Urinary bladder (tissue), 4 donors: ENCODE results near the gene CACNA2D3. TPM values are rescaled to one million over a fixed set of nuclear protein-coding genes. Genes with fewer than 3 reads are reported as not detected.

Experiments used
- DNase-seq: peaks from one replicate; pipeline ENCODE4 v3.0.0-alpha.2; 2015; ENCODE audit errors: extremely low spot score
- H3K27ac ChIP-seq: one replicate; pipeline ENCODE4 v1.5.1; 2013; ENCODE audit warnings: low read depth, mild to moderate bottlenecking, moderate library complexity
- H3K36me3 ChIP-seq: one replicate; pipeline ENCODE4 v1.6.1; 2013; ENCODE audit warnings: mild to moderate bottlenecking, moderate library complexity; ENCODE audit not compliant: insufficient read depth
- H3K4me1 ChIP-seq: one replicate; pipeline ENCODE4 v1.6.1; 2013; ENCODE audit warnings: mild to moderate bottlenecking, moderate library complexity; ENCODE audit not compliant: insufficient read depth
- H3K4me3 ChIP-seq: one replicate; pipeline ENCODE4 v1.5.1; 2013; ENCODE audit warnings: low read depth, low read length
- WGBS: extraction: QIAGEN DNeasy Blood & Tissue Kit; methylation state at CpG from one replicate; pipeline ENCODE4 v1.1.7; 2013; 5-methylcytosine and 5-hydroxymethylcytosine counted together
- polyA plus RNA-seq: library from polyadenylated mRNA; stranded (reverse); fragments of 200-250 nt; gene quantifications from one replicate; pipeline ENCODE4 v1.2.3, GENCODE V29; 2013
- total RNA-seq: library from RNA; depleted of rRNA; stranded (reverse); fragments of >200 nt; gene quantifications from one replicate; pipeline ENCODE4 v1.2.3, GENCODE V29; 2014
- donor health status: healthy with polysubstance abuse.
- donor health status: healthy.

CACNA2D3 gene
- total and polyA plus RNA-seq, 2 donors, result 0.57 to 1.7 TPM

GRCh38 chr3:54515441-54516213 is 393.3 kb downstream of the CACNA2D3 start:
- H3K4me3 ChIP-seq, result no peak overlapping the region
- no peaks in the 10 kb centered on the region for H3K36me3 ChIP-seq
- H3K27ac ChIP-seq, result no peak overlapping the region
- 68% methylated on average over 4 of the region's 4 CpGs for WGBS
- no peaks in the 10 kb centered on the region for H3K4me1 ChIP-seq
- DNase-seq, result no peak

- Histone ChIP-seq H3K4me3 (no peak overlapping the region), H3K27ac (no peak overlapping the region), H3K4me1 (no peaks in the 10 kb centered on the region), H3K36me3 (no peaks in the 10 kb centered on the region)
- no peak for DNase-seq
- 66% methylated on average over 8 of the region's 8 CpGs for WGBS
These were observed 395.1 kb downstream of the CACNA2D3 start for GRCh38 chr3:54517424-54517823.

GRCh38 chr3:54518011-54518675 is 395.8 kb downstream of the CACNA2D3 start:
- no peaks in the 10 kb centered on the region for H3K4me1 ChIP-seq
- H3K4me3 ChIP-seq, result no peak overlapping the region
- no peak for DNase-seq
- WGBS, result 84% methylated on average over 8 of the region's 8 CpGs
- H3K27ac ChIP-seq, result no peak overlapping the region
- H3K36me3 ChIP-seq, result no peaks in the 10 kb centered on the region

DNA sequence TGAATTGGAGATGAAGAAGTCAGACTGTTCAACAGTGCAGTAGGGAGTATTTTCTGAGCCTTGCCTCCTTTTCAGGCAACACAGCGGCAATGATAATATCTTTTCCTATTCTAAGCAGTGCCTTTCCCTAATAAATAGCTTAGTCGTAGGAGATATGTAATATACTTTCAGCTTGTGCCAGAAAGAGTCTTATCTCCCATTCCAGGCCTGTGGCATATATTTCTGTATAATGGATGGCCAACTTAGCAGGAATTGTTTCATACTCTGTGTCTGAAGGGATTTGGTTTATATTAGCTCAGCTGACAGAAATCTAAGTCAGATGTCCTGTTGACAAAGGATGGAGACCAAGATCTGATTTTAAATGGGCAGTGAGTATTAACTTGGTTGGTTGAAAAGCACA is 397.1 kb downstream of the CACNA2D3 start:
- no peak for DNase-seq
- Histone ChIP-seq H3K27ac (no peak overlapping the region), H3K4me3 (no peak overlapping the region), H3K4me1 (no peaks in the 10 kb centered on the region), H3K36me3 (no peaks in the 10 kb centered on the region)
- WGBS, result 36% methylated on average over 2 of the region's 2 CpGs

DNA sequence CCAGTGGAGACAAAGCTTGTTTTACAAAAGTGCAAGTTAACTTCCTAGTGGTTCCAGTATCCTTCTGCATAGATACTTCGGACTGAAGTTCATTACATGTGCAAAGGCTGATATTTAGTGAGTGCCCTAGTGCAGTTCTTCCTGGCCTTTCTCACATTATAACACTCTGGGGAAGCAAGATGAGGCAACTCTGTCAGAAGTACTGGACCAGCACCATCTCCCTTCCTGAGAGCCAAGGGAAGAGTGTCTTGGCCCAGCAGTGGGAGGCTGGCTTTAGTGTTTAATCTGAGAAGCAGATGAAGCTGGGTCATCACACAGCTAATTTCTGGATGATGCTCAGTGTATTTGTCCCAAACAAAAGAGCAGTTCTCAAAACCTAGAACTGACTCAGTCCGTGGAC is 397.7 kb downstream of the CACNA2D3 start:
- DNase-seq, result no peak
- 81% methylated on average over 2 of the region's 2 CpGs for WGBS
- no peaks in the 10 kb centered on the region for H3K36me3 ChIP-seq
- H3K4me3 ChIP-seq, result no peak overlapping the region
- H3K27ac ChIP-seq, result no peak overlapping the region
- H3K4me1 ChIP-seq, result no peaks in the 10 kb centered on the region

- H3K4me3 ChIP-seq, result no peak overlapping the region
- no peak for DNase-seq
- 88% methylated on average over 5 of the region's 5 CpGs for WGBS
- H3K4me1 ChIP-seq, result no peaks in the 10 kb centered on the region
- H3K27ac ChIP-seq, result no peak overlapping the region
- no peaks in the 10 kb centered on the region for H3K36me3 ChIP-seq
These were observed 405.2 kb downstream of the CACNA2D3 start for GRCh38 chr3:54527521-54527920.

DNA sequence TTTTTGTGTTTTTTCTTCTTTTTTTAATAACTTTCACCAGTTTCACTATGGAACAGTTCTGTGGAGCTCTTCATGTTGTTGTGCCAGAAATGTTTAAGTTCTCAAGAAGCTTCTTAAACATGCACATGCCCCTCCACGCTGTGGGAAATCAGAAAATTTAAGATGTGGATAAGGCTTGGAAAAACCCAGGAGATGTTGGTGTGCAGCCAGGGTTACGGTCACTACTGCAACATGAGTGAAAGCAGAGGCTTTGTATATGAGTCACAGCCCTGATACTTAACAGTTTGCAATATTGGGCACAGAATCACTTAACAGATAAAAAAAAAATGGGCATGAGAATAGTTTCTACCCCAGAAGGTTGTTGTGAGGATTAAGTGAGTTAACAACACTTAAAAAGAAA is 405.6 kb downstream of the CACNA2D3 start:
- DNase-seq, result no peak
- WGBS, result 53% methylated on average over 2 of the region's 2 CpGs
- Histone ChIP-seq H3K27ac (no peak overlapping the region), H3K4me3 (no peak overlapping the region), H3K4me1 (no peaks in the 10 kb centered on the region), H3K36me3 (no peaks in the 10 kb centered on the region)

DNA sequence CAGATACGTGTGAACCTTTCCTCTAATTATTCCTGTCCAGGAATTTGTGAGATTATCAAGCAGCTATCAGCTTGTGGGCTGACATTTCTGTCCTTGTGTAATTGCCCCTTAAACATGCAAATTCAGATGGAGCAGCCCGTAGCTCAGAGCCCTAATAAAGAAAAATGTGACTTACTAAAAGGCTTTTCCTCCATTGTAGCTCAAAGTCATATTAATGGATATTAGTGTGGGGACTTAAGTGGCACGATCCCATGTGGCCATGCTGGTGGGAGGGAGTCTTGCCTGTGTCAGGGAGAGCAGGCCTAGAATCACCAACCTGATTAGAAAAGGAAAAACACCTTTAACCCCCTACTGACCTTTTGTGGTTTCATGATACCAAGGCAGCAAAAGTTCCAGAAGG is 406.3 kb downstream of the CACNA2D3 start:
- DNase-seq, result no peak
- Histone ChIP-seq H3K36me3 (no peaks in the 10 kb centered on the region), H3K27ac (no peak overlapping the region), H3K4me3 (no peak overlapping the region), H3K4me1 (no peaks in the 10 kb centered on the region)
- WGBS, result 67% methylated on average over 3 of the region's 3 CpGs

- Histone ChIP-seq H3K4me3 (no peak overlapping the region), H3K4me1 (no peaks in the 10 kb centered on the region), H3K36me3 (no peaks in the 10 kb centered on the region), H3K27ac (no peak overlapping the region)
- DNase-seq, result no peak
- WGBS, result 91% methylated on average over 5 of the region's 5 CpGs
These were observed 407.7 kb downstream of the CACNA2D3 start for GRCh38 chr3:54530091-54530490.

DNA sequence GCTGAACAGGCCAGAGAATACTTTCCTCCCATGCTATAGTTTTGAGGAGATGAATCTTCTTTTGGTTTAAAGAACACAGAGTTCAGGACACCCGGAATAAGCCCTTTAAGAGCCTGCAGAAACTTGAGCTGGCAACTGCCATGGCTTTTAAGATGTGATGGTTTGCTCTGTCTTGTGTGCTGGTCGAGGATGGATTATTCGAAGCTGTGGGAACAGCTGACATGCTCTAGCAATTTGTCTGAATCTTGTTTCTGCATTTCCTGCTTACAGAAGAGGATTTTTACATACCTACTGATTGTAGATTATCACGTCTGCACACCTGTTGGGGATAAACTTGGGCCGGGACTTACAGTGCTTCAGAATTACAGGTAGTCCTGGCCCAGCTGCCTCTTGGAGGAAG is 408.6 kb downstream of the CACNA2D3 start:
- Histone ChIP-seq H3K4me1 (no peaks in the 10 kb centered on the region), H3K36me3 (no peaks in the 10 kb centered on the region), H3K4me3 (no peak overlapping the region), H3K27ac (no peak overlapping the region)
- no peak for DNase-seq
- WGBS, result 53% methylated on average over 5 of the region's 5 CpGs

DNA sequence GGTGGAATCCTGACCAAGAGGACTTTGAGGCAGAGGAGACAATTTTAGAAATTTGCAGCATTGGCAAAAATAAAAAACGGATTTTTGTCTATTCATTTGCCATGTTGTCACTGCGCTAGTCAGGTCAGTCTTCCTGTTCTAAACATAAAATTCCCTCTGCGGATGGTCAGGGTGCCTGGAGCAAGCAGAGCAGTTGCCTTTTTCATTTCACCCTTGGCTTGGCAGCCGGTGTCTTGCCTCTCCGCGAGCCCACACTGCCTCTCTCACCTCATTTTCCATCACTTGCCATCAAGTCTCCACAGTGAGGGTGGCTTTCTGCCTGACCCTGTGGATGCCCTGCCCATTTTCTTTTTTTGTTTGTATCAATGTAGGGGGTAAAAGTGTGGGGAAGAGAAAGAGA is 409.4 kb downstream of the CACNA2D3 start:
- Histone ChIP-seq H3K4me3 (no peak overlapping the region), H3K4me1 (no peaks in the 10 kb centered on the region), H3K27ac (no peak overlapping the region), H3K36me3 (no peaks in the 10 kb centered on the region)
- no peak for DNase-seq
- 89% methylated on average over 6 of the region's 6 CpGs for WGBS

DNA sequence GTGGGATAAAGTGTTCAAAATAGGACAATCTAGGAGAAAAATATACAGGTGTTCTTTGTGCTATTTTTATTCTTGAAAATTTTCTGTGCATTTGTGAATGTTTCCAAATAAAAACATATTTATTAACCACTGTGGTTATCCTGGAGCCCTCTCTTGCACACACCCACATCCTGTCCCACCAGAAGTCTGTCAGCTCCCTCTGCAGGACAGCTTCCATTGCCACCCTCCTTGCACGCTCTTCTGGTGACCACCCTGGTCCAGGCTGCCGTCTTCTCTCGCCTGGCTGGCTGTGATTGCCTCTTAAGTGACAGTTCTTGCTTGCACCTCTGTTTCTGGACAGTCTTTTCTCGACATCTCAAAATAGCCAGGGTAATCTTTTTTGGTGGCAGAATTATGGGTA is 411.5 kb downstream of the CACNA2D3 start:
- 67% methylated on average over 4 of the region's 4 CpGs for WGBS
- Histone ChIP-seq H3K4me1 (no peaks in the 10 kb centered on the region), H3K36me3 (no peaks in the 10 kb centered on the region), H3K4me3 (no peak overlapping the region), H3K27ac (no peak overlapping the region)
- no peak for DNase-seq

DNA sequence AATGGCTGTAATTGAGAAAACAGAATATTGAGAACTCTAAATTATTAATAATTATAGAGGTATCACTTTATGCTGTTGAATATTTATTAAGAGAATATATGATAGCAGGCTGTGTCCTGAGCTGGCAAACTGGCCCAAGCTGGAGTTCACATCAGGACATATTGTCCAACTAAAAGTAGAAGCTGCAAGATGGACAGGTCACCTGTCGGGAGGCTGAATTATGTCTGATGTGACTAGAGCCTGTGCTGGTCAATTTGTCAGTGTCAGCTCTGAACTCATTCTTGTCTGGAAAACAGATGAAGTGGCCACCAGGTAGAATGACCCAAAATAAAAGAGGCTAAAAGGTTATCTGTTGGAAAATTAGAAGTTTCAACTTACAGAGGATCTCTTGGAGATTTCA is 413.3 kb downstream of the CACNA2D3 start:
- H3K4me3 ChIP-seq, result no peak overlapping the region
- 93% methylated on average over 1 of the region's 1 CpG for WGBS
- no peaks in the 10 kb centered on the region for H3K36me3 ChIP-seq
- H3K27ac ChIP-seq, result no peak overlapping the region
- no peak for DNase-seq
- no peaks in the 10 kb centered on the region for H3K4me1 ChIP-seq

GRCh38 chr3:54536450-54536849 is 414.1 kb downstream of the CACNA2D3 start:
- no peaks in the 10 kb centered on the region for H3K4me1 ChIP-seq
- 52% methylated on average over 2 of the region's 2 CpGs for WGBS
- no peaks in the 10 kb centered on the region for H3K36me3 ChIP-seq
- no peak overlapping the region for H3K4me3 ChIP-seq
- no peak for DNase-seq
- H3K27ac ChIP-seq, result no peak overlapping the region
